ENCODE measurements around the gene AKR7A2.

GRCh38 chr1:19347533-19348172, 35.7 kb upstream of the AKR7A2 start:
- TF ChIP-seq CTCF (IDR thresholded peaks at IDR 0.05) (no peak), POLR2A (IDR thresholded peaks at IDR 0.05; ENCODE audit: low read depth) (no peak)
